Vagina (tissue), 2 donors: ENCODE measurements around the gene NXPH1. TPM values are rescaled to one million over a fixed set of nuclear protein-coding genes. Genes with fewer than 3 reads are reported as not detected.

Experiments
- DNase-seq, 2 donors: peaks; one replicate each; pipeline ENCODE4 v3.0.0-alpha.2; 2017; ENCODE audit errors: extremely low spot score in 2 of 2
- H3K27ac ChIP-seq: fragments of 200-600 bp; sonication (generic); one replicate; pipeline ENCODE4 v1.5.1; 2019
- H3K27me3 ChIP-seq: fragments of 200-600 bp; sonication (generic); one replicate; pipeline ENCODE4 v1.5.1; 2019
- H3K36me3 ChIP-seq, 2 donors: fragments of 200-600 bp; sonication (generic); one replicate each; pipeline ENCODE4 v1.5.1; 2017 to 2019
- H3K4me1 ChIP-seq: fragments of 200-600 bp; sonication (generic); one replicate; pipeline ENCODE4 v1.5.1; 2019
- H3K4me3 ChIP-seq, 2 donors: fragments of 200-600 bp; sonication (generic); 1 replicate in 1 of 2; 2 replicates in 1 of 2; pipeline ENCODE4 v1.5.1; 2016 to 2019
- H3K9me3 ChIP-seq: fragments of 200-600 bp; sonication (generic); one replicate; pipeline ENCODE4 v1.5.1; 2019
- POLR2A ChIP-seq, 2 donors: fragments of 450-650 bp; IDR thresholded peaks; one replicate each; pipeline ENCODE4 v1.6.1; 2017; ENCODE audit warnings: antibody characterized with exemption in 2 of 2, mild to moderate bottlenecking in 2 of 2, moderate library complexity in 2 of 2
- POLR2AphosphoS5 ChIP-seq, 2 donors: sonication (generic); formaldehyde crosslinking; IDR thresholded peaks; one replicate each; pipeline ENCODE4 v1.9.0; 2017; ENCODE audit warnings: antibody characterized with exemption in 2 of 2, mild to moderate bottlenecking in 2 of 2, low read depth in 1 of 2; ENCODE audit not compliant: insufficient read depth in 1 of 2
- intact Hi-C: fragments of 100-400 bp; cut with DNase I; formaldehyde crosslinking; loops from one replicate; pipeline ENCODE4 v1.15.1; 2023
- total RNA-seq: library from RNA; depleted of rRNA; stranded (reverse); fragments of >200 nt; gene quantifications from one replicate; pipeline ENCODE4 v1.2.3, GENCODE V29; 2016
- TF ChIP-seq, protein P1 (sequence below), 3 experiments: fragments of 450-650 bp in 2 of 3; fragments of 200-600 bp in 1 of 3; sonication (generic) in 1 of 3; IDR thresholded peaks; one replicate each; pipeline ENCODE4 v1.5.1; 2017 to 2019; ENCODE audit warnings: antibody characterized with exemption in 3 of 3, mild to moderate bottlenecking in 2 of 3, moderate library complexity in 2 of 3

Gene NXPH1
- total RNA-seq, 1 donor from 2014 or later = 0.25 TPM

DNA sequence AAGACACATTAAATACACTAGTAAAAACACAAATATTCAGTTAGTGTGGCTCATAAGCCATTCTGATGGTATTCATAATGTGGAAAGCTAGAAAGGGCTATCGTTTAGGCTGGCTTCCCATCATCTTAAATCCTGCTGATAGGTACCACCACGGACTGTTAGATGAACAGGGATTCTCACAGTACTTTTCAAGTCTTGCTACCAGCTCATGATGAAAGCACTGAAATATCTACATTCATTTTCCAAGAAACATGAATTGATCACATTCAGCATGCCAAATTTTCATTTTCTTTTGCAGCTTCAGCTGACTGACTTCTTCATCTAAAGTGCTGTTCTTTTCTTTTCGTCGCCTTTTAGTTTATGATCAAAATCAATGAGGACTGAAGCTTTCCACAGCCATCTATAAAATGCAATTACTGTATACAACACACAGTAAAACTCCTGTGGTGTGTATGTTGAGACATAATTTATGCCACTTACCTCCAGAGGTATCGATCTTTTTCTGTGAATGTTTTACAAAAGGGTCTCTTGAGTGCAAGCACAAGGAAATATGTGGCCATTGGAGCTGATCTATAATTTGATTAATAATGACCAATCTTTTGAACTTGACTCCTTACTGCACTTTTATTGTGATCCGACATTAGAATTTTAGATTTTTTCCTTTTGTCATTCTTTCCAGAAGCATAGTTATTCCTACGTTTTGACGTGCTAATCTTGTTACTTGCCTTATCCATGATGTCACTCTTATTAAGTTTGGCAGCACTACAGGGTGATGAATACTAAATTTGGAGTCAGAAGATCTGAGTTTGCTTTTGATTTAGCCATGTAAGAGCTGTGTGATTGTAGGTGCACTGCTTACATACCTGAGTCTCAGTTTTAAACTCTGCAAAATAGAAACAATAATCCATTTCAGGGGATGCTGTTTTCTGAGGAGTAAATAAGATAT, 58.4 kb downstream of the NXPH1 start:
- H3K27ac ChIP-seq = no peak overlapping the region
- no peaks in the 10 kb centered on the region for H3K9me3 ChIP-seq
- no peak for TF ChIP-seq POLR2A (IDR thresholded peaks at IDR 0.05)
- TF ChIP-seq POLR2AphosphoS5 (IDR thresholded peaks at IDR 0.05; ENCODE audit: insufficient read depth in 1 of 2, low read depth in 1 of 2) = no peak
- TF ChIP-seq, protein P1, sequence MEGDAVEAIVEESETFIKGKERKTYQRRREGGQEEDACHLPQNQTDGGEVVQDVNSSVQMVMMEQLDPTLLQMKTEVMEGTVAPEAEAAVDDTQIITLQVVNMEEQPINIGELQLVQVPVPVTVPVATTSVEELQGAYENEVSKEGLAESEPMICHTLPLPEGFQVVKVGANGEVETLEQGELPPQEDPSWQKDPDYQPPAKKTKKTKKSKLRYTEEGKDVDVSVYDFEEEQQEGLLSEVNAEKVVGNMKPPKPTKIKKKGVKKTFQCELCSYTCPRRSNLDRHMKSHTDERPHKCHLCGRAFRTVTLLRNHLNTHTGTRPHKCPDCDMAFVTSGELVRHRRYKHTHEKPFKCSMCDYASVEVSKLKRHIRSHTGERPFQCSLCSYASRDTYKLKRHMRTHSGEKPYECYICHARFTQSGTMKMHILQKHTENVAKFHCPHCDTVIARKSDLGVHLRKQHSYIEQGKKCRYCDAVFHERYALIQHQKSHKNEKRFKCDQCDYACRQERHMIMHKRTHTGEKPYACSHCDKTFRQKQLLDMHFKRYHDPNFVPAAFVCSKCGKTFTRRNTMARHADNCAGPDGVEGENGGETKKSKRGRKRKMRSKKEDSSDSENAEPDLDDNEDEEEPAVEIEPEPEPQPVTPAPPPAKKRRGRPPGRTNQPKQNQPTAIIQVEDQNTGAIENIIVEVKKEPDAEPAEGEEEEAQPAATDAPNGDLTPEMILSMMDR (IDR thresholded peaks at IDR 0.05) = no peak
- H3K27me3 ChIP-seq = no peaks in the 10 kb centered on the region
- no peak overlapping the region for H3K4me3 ChIP-seq
- no peak for DNase-seq
- no peaks in the 10 kb centered on the region for H3K36me3 ChIP-seq
- intact Hi-C loops = no loop called here
- no peaks in the 10 kb centered on the region for H3K4me1 ChIP-seq

DNA sequence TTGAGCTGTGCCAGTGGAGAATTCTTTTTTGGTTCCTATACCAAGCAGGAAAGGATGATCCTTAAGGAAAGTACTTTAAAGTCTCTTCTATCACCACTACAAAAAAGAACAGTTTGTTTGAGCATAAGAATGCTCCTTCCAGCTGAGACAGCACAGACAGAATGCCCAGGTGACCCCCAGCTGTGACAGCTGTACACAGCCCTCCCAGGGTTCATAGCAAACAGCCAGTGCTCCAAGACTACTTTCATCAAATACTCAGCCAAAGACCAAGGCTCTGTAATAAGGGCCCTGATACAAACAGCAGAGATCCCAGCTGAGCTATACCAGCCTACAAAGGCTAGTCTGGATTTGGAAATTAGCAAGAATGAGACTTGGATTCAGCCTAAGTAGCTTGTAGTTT, 65.7 kb downstream of the NXPH1 start:
- Histone ChIP-seq H3K9me3 (no peaks in the 10 kb centered on the region), H3K27me3 (no peaks in the 10 kb centered on the region), H3K36me3 (no peaks in the 10 kb centered on the region), H3K4me3 (no peak overlapping the region), H3K27ac (no peak overlapping the region), H3K4me1 (no peaks in the 10 kb centered on the region)
- intact Hi-C loops = no loop called here
- DNase-seq = no peak
- TF ChIP-seq, protein P1 (IDR thresholded peaks at IDR 0.05) = no peak
- no peak for TF ChIP-seq POLR2AphosphoS5 (IDR thresholded peaks at IDR 0.05; ENCODE audit: insufficient read depth in 1 of 2, low read depth in 1 of 2)
- TF ChIP-seq POLR2A (IDR thresholded peaks at IDR 0.05) = no peak

DNA sequence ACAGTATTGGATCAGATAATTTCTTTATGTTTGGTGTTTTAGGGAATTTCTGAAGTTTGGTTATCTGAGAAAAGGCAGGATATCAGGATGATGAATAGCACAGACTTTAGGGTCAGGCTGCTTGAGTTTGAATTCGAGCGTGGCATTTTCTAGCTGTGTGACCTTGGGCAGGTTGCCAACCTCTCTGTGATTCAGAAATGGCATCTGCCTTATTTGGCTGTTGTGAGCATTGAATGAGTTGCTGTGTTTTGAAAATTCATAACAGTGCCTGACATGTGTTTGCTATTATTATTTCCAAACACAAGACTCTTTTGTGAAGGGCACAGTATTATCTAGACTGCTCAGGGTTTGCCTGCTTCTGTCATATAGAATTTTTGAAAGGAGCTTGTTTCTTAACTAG, 66.9 kb downstream of the NXPH1 start:
- Histone ChIP-seq H3K4me1 (no peaks in the 10 kb centered on the region), H3K4me3 (no peak overlapping the region), H3K27ac (no peak overlapping the region), H3K27me3 (no peaks in the 10 kb centered on the region), H3K9me3 (no peaks in the 10 kb centered on the region), H3K36me3 (no peaks in the 10 kb centered on the region)
- intact Hi-C loops = no loop called here
- TF ChIP-seq POLR2AphosphoS5 (IDR thresholded peaks at IDR 0.05; ENCODE audit: insufficient read depth in 1 of 2, low read depth in 1 of 2) (no peak), POLR2A (IDR thresholded peaks at IDR 0.05) (no peak)
- TF ChIP-seq, protein P1 (IDR thresholded peaks at IDR 0.05) = no peak
- DNase-seq = no peak

DNA sequence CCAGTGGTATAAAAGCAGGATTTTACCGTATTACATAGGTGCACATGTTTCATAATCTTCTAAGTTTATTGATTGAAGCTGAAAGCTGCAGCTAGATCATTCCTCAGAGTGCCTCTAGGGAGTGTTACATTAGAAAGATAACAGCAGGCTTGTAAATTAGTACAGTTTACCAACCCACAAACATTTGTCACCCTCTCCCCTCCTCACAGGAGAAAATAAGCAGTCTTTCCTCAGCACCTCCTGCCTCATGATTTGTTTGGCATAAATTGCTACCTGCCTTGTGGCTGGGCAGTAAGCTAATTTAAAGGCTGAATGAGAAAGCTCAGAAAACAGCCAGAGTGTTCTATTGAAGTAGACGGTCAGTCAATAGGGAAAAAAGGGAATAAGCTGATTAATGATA, 74.2 kb downstream of the NXPH1 start:
- Histone ChIP-seq H3K27ac (no peak overlapping the region), H3K9me3 (no peaks in the 10 kb centered on the region), H3K4me3 (no peak overlapping the region), H3K36me3 (no peaks in the 10 kb centered on the region), H3K4me1 (no peaks in the 10 kb centered on the region), H3K27me3 (no peaks in the 10 kb centered on the region)
- intact Hi-C loops = no loop called here
- TF ChIP-seq POLR2A (IDR thresholded peaks at IDR 0.05) = no peak
- TF ChIP-seq, protein P1 (IDR thresholded peaks at IDR 0.05) = no peak
- no peak for TF ChIP-seq POLR2AphosphoS5 (IDR thresholded peaks at IDR 0.05; ENCODE audit: insufficient read depth in 1 of 2, low read depth in 1 of 2)
- DNase-seq = no peak

DNA sequence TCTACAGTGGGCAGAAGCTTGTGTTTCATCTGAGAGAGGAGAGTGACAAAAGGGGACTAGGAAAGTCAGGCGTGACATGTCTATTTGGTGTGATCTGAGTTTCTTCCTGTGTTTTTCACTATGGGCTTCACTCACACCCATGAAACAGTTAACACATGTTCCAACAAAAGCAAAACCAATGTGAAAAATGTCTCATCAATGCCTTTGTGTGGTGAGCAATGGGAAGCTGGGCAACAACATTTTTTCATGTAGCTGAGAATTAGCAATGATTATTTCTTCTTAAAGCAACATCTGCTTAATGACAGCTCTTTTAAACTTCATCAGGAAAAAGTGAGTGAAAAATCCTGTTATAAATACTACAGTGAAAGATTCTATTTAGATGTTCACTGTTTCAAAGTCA, 76.2 kb downstream of the NXPH1 start:
- Histone ChIP-seq H3K9me3 (no peaks in the 10 kb centered on the region), H3K4me1 (no peaks in the 10 kb centered on the region), H3K4me3 (no peak overlapping the region), H3K36me3 (no peaks in the 10 kb centered on the region), H3K27ac (no peak overlapping the region), H3K27me3 (no peaks in the 10 kb centered on the region)
- DNase-seq = no peak
- intact Hi-C loops = no loop called here
- TF ChIP-seq POLR2AphosphoS5 (IDR thresholded peaks at IDR 0.05; ENCODE audit: insufficient read depth in 1 of 2, low read depth in 1 of 2) (no peak), POLR2A (IDR thresholded peaks at IDR 0.05) (no peak)
- TF ChIP-seq, protein P1 (IDR thresholded peaks at IDR 0.05) = no peak
